Activated T-helper 1 cell treated with Interleukin-2 at 50 U/mL for 16 hours (primary cell): ENCODE measurements around the gene TNIP2.

ENCODE experiments used
- DNase-seq: peaks from one replicate; pipeline ENCODE4 v3.0.0-alpha.2; 2020; ENCODE audit warnings: low read depth

The TNIP2 gene

GRCh38 chr4:2714918-2715317, 41.2 kb downstream of the TNIP2 start:
- no peak for DNase-seq

- peak; percentile 2 for DNase-seq
Observed at GRCh38 chr4:2714061-2714770, 41.9 kb downstream of the TNIP2 start.

GRCh38 chr4:2713337-2713736, 42.8 kb downstream of the TNIP2 start:
- DNase-seq: no peak

GRCh38 chr4:2712261-2712842, 43.8 kb downstream of the TNIP2 start:
- DNase-seq: no peak

- DNase-seq: no peak
Observed at GRCh38 chr4:2702770-2703169, 53.4 kb downstream of the TNIP2 start.

GRCh38 chr4:2702361-2702760, 53.8 kb downstream of the TNIP2 start:
- no peak for DNase-seq

- DNase-seq: no peak
Observed at GRCh38 chr4:2700031-2700430, 56.1 kb downstream of the TNIP2 start.

- no peak for DNase-seq
Observed at GRCh38 chr4:2699534-2699933, 56.6 kb downstream of the TNIP2 start.

- DNase-seq: no peak
Observed at GRCh38 chr4:2698951-2699505, 57.1 kb downstream of the TNIP2 start.

- no peak for DNase-seq
Observed at GRCh38 chr4:2698504-2698903, 57.6 kb downstream of the TNIP2 start.

GRCh38 chr4:2697995-2698414, 58.1 kb downstream of the TNIP2 start:
- no peak for DNase-seq

GRCh38 chr4:2696423-2696822, 59.7 kb downstream of the TNIP2 start:
- DNase-seq: no peak

- no peak for DNase-seq
Observed at GRCh38 chr4:2695346-2696060, 60.6 kb downstream of the TNIP2 start.

- no peak for DNase-seq
Observed at GRCh38 chr4:2694691-2695090, 61.4 kb downstream of the TNIP2 start.

GRCh38 chr4:2691952-2692435, 64.1 kb downstream of the TNIP2 start:
- DNase-seq: no peak
